Chondrocyte (in vitro differentiated cells): ENCODE measurements around the gene CLDN24. TPM values are rescaled to one million over a fixed set of nuclear protein-coding genes. Genes with fewer than 3 reads are reported as not detected.

Source experiments
- DNase-seq: peaks from one replicate; pipeline ENCODE4 v3.0.0; 2021; ENCODE audit warnings: mixed read lengths, low spot score
- H3K27ac Mint-ChIP-seq: one replicate; pipeline ENCODE4 v1.8.0; 2021; ENCODE audit warnings: mild to moderate bottlenecking, moderate library complexity, mixed read lengths; ENCODE audit not compliant: unreplicated experiment
- H3K27me3 Mint-ChIP-seq: 2 replicates; pipeline ENCODE4 v1.8.0; 2021; ENCODE audit warnings: low read depth, mixed read lengths
- H3K36me3 Mint-ChIP-seq: 2 replicates; pipeline ENCODE4 v1.8.0; 2021; ENCODE audit warnings: low read depth, mixed read lengths
- H3K4me1 Mint-ChIP-seq: 2 replicates; pipeline ENCODE4 v1.8.0; 2021; ENCODE audit warnings: low read depth, mild to moderate bottlenecking, mixed read lengths
- H3K4me3 Mint-ChIP-seq: one replicate; pipeline ENCODE4 v1.8.0; 2021; ENCODE audit warnings: mild to moderate bottlenecking, moderate library complexity, mixed read lengths; ENCODE audit not compliant: unreplicated experiment
- H3K9me3 Mint-ChIP-seq: 2 replicates; pipeline ENCODE4 v1.8.0; 2021; ENCODE audit warnings: low read depth, mixed read lengths
- CTCF ChIP-seq: fragments of 200-600 bp; sonication (generic); IDR thresholded peaks from 2 replicates; pipeline ENCODE4 v1.5.0; 2021; ENCODE audit warnings: antibody characterized with exemption, mild to moderate bottlenecking, moderate library complexity
- total RNA-seq: library from RNA; stranded (reverse); gene quantifications from 3 replicates; pipeline ENCODE4 v1.2.1, GENCODE V29; 2021

Gene CLDN24
- total RNA-seq, 1 donor from 2014 or later, result not detected

GRCh38 chr4:183276106-183276505 is 46.1 kb downstream of the CLDN24 start:
- peaks cover 27% of the 10 kb centered on the region for H3K9me3 Mint-ChIP-seq
- no peak for DNase-seq
- peaks cover 33% of the 10 kb centered on the region for H3K36me3 Mint-ChIP-seq
- no peaks in the 10 kb centered on the region for H3K27me3 Mint-ChIP-seq
- H3K4me3 Mint-ChIP-seq, result no peak overlapping the region
- H3K27ac Mint-ChIP-seq, result peak overlapping the region; percentile 29
- no peaks in the 10 kb centered on the region for H3K4me1 Mint-ChIP-seq
- TF ChIP-seq CTCF, result no peak

GRCh38 chr4:183272384-183272783 is 49.8 kb downstream of the CLDN24 start:
- Mint-ChIP-seq H3K4me1 (no peaks in the 10 kb centered on the region), H3K36me3 (peaks cover 41% of the 10 kb centered on the region)
- DNase-seq, result no peak

More at GRCh38 chr4:183272384-183272783, 49.8 kb downstream of the CLDN24 start:
- no peaks in the 10 kb centered on the region for H3K27me3 Mint-ChIP-seq
- H3K27ac Mint-ChIP-seq, result no peak overlapping the region
- TF ChIP-seq CTCF, result no peak
- H3K4me3 Mint-ChIP-seq, result no peak overlapping the region
- H3K9me3 Mint-ChIP-seq, result peaks cover 27% of the 10 kb centered on the region

Other genes starting within 250 kb of the CLDN24 start
- gene WWC2, start 223.2 kb downstream of the CLDN24 start, total RNA-seq, result 41.5 to 54.5 TPM (median 48.0 TPM) in 3 replicates
- gene CLDN22, start 2.1 kb downstream of the CLDN24 start, total RNA-seq, result not detected in 3 replicates
- 9.4 to 11.8 TPM (median 10.7 TPM) in 3 replicates for gene CDKN2AIP, start 122.2 kb upstream of the CLDN24 start, total RNA-seq
- gene ING2, start 182.6 kb upstream of the CLDN24 start, total RNA-seq, result 10.3 to 14.2 TPM (median 11.0 TPM) in 3 replicates